H1 (cell line): ENCODE measurements around the gene PDCD6IP. TPM values are rescaled to one million over a fixed set of nuclear protein-coding genes. Genes with fewer than 3 reads are reported as not detected.

Experiments
- CTCF ChIA-PET: fragments of 300-600 bp; sonication (Branson Sonifier 250); formaldehyde crosslinking; loops from one replicate; lab custom pipeline; 2021; ENCODE audit not compliant: partially characterized antibody; lab: Charles Lee
- POLR2A ChIA-PET: fragments of 300-600 bp; sonication (Branson Sonifier 250); formaldehyde crosslinking; loops from one replicate; lab custom pipeline; 2021; ENCODE audit warnings: inconsistent platforms; ENCODE audit not compliant: partially characterized antibody; lab: Charles Lee
- DNase-seq, 2 experiments: peaks; one replicate each; pipeline versions ENCODE4 v3.0.0 to v3.0.0-alpha.2; 2010 to 2022; ENCODE audit warnings: low spot score in 2 of 2, low read depth in 1 of 2, mixed read lengths in 1 of 2
- FAIRE-seq: peaks from 2 replicates; lab custom pipeline; 2011; peaks lifted over from hg19 to GRCh38; lab: Jason Lieb, UNC
- H2AFZ ChIP-seq: 2 replicates; pipeline ENCODE4 v1.8.1; 2012; ENCODE audit warnings: low read length, inconsistent platforms
- H2AK5ac ChIP-seq: 2 replicates; pipeline ENCODE4 v1.6.1; 2013; ENCODE audit warnings: low read depth, low read length
- H2BK120ac ChIP-seq: replicated peaks from 2 replicates; pipeline ENCODE3; 2013; ENCODE audit warnings: low read depth, low read length, inconsistent platforms
- H2BK12ac ChIP-seq: 2 replicates; pipeline ENCODE4 v1.6.1; 2013; ENCODE audit warnings: low read depth, low read length
- H2BK15ac ChIP-seq: 2 replicates; pipeline ENCODE4 v1.6.1; 2013; ENCODE audit warnings: low read length
- H2BK20ac ChIP-seq: 2 replicates; pipeline ENCODE4 v1.6.1; 2013; ENCODE audit warnings: low read length
- H2BK5ac ChIP-seq: 2 replicates; pipeline ENCODE4 v1.6.1; 2013; ENCODE audit warnings: low read depth, low read length
- H3K14ac ChIP-seq: 2 replicates; pipeline ENCODE4 v1.6.1; 2013; ENCODE audit warnings: inconsistent platforms; ENCODE audit not compliant: insufficient read length
- H3K18ac ChIP-seq: 2 replicates; pipeline ENCODE4 v1.6.1; 2013; ENCODE audit warnings: low read length; ENCODE audit errors: extremely low read depth
- H3K23ac ChIP-seq: 2 replicates; pipeline ENCODE4 v1.6.1; 2013; ENCODE audit warnings: inconsistent platforms; ENCODE audit not compliant: insufficient read length
- H3K23me2 ChIP-seq: 2 replicates; pipeline ENCODE4 v1.6.1; 2013; ENCODE audit warnings: low read depth, low read length
- H3K27ac ChIP-seq: 2 replicates; pipeline ENCODE4 v1.6.1; 2011; ENCODE audit warnings: low read depth, low read length, inconsistent platforms
- H3K27me3 ChIP-seq, 4 experiments: replicated peaks in 1 of 4; 1 replicate in 1 of 4; 2 replicates in 3 of 4; pipeline versions ENCODE4 v1.6.1 to v1.8.1; 2011 to 2013; ENCODE audit warnings: low read length in 3 of 4, mild to moderate bottlenecking in 3 of 4, inconsistent platforms in 2 of 4, mixed read lengths in 2 of 4, moderate library complexity in 1 of 4; ENCODE audit not compliant: control insufficient read depth in 3 of 4, insufficient read depth in 3 of 4; ENCODE audit errors: extremely low read depth in 1 of 4
- H3K36me3 ChIP-seq, 4 experiments: 2 replicates each; pipeline versions ENCODE4 v1.6.1 to v1.8.1; 2011 to 2013; ENCODE audit warnings: mild to moderate bottlenecking in 4 of 4, low read length in 3 of 4, moderate library complexity in 2 of 4, control low read depth in 1 of 4, inconsistent platforms in 1 of 4; ENCODE audit not compliant: insufficient read depth in 4 of 4, control insufficient read depth in 2 of 4
- H3K4ac ChIP-seq: replicated peaks from 2 replicates; pipeline ENCODE3; 2013; ENCODE audit warnings: low read length, low read depth, mixed read lengths, inconsistent platforms; ENCODE audit not compliant: insufficient read length
- H3K4me1 ChIP-seq, 4 experiments: replicated peaks in 1 of 4; 1 replicate in 1 of 4; 2 replicates in 3 of 4; pipeline versions ENCODE4 v1.6.1 to v1.8.1; 2011 to 2013; ENCODE audit warnings: low read length in 3 of 4, inconsistent platforms in 2 of 4, mixed read lengths in 1 of 4; ENCODE audit not compliant: insufficient read depth in 4 of 4, control insufficient read depth in 3 of 4
- H3K4me2 ChIP-seq, 2 experiments: 2 replicates each; pipeline versions ENCODE4 v1.6.1 to v1.8.1; 2011 to 2013; ENCODE audit warnings: low read depth in 2 of 2, low read length in 2 of 2, control low read depth in 1 of 2, inconsistent platforms in 1 of 2, mild to moderate bottlenecking in 1 of 2; ENCODE audit not compliant: insufficient read depth in 1 of 2
- H3K4me3 ChIP-seq, 4 experiments: fragments of 200-600, 300-600 bp in 1 of 4; sonication (generic), shearing (Covaris generic), sonication (Bioruptor Twin) in 1 of 4; 2 replicates each; pipeline versions ENCODE4 v1.5.1 to v1.8.1; 2011 to 2016; ENCODE audit warnings: low read length in 4 of 4, low read depth in 3 of 4, control low read depth in 2 of 4, inconsistent platforms in 2 of 4, mild to moderate bottlenecking in 2 of 4, mixed read lengths in 1 of 4, moderate library complexity in 1 of 4; ENCODE audit not compliant: insufficient read depth in 2 of 4; ENCODE audit errors: extremely low read depth in 1 of 4
- H3K56ac ChIP-seq: replicated peaks from 2 replicates; pipeline ENCODE3; 2013; ENCODE audit warnings: low read depth, mild to moderate bottlenecking, mixed read lengths, low read length, inconsistent platforms; ENCODE audit not compliant: insufficient read length
- H3K79me1 ChIP-seq: 2 replicates; pipeline ENCODE4 v1.6.1; 2013; ENCODE audit warnings: low read depth, low read length, control low read depth
- H3K79me2 ChIP-seq, 2 experiments: 2 replicates each; pipeline versions ENCODE4 v1.6.1 to v1.8.1; 2012 to 2013; ENCODE audit warnings: low read length in 2 of 2, mild to moderate bottlenecking in 2 of 2, inconsistent platforms in 1 of 2; ENCODE audit not compliant: insufficient read depth in 2 of 2, control insufficient read depth in 1 of 2
- H3K9ac ChIP-seq, 4 experiments: replicated peaks in 1 of 4; 1 replicate in 1 of 4; 2 replicates in 3 of 4; pipeline versions ENCODE4 v1.6.1 to v1.8.1; 2011 to 2013; ENCODE audit warnings: low read depth in 3 of 4, low read length in 3 of 4, control low read depth in 2 of 4, mild to moderate bottlenecking in 2 of 4, moderate library complexity in 2 of 4, inconsistent platforms in 1 of 4; ENCODE audit errors: extremely low read depth in 1 of 4
- H3K9me3 ChIP-seq, 2 experiments: 2 replicates each; pipeline versions ENCODE4 v1.6.1 to v1.8.1; 2012 to 2013; ENCODE audit warnings: mild to moderate bottlenecking in 2 of 2, moderate library complexity in 2 of 2, control low read depth in 1 of 2, inconsistent platforms in 1 of 2, low read depth in 1 of 2, low read length in 1 of 2, mixed read lengths in 1 of 2; ENCODE audit not compliant: insufficient read depth in 2 of 2
- H4K20me1 ChIP-seq, 2 experiments: replicated peaks in 1 of 2; 2 replicates each; pipeline versions ENCODE3 to v1.8.1; 2011 to 2013; ENCODE audit warnings: inconsistent platforms in 2 of 2, low read length in 2 of 2, mild to moderate bottlenecking in 1 of 2; ENCODE audit not compliant: insufficient read depth in 2 of 2, control insufficient read depth in 1 of 2
- H4K5ac ChIP-seq: 2 replicates; pipeline ENCODE4 v1.6.1; 2013; ENCODE audit warnings: low read length, low read depth, mixed read lengths, inconsistent platforms; ENCODE audit not compliant: insufficient read length
- H4K8ac ChIP-seq: 2 replicates; pipeline ENCODE4 v1.8.0; 2013; ENCODE audit warnings: mild to moderate bottlenecking, moderate library complexity, low read length, inconsistent platforms; ENCODE audit not compliant: insufficient read depth; ENCODE audit errors: extremely low read depth
- H4K91ac ChIP-seq: replicated peaks from 2 replicates; pipeline ENCODE3; 2013; ENCODE audit warnings: low read length, mixed read lengths, inconsistent platforms; ENCODE audit not compliant: insufficient read length
- BACH1 ChIP-seq: IDR thresholded peaks from 2 replicates; pipeline ENCODE4 v1.6.1; 2012; ENCODE audit warnings: low read length, improper control_type of control experiment
- EP300 ChIP-seq, 2 experiments: IDR thresholded peaks; 1 replicate in 1 of 2; 2 replicates in 1 of 2; pipeline ENCODE4 v1.6.1; 2011 to 2012; ENCODE audit warnings: low read depth in 2 of 2, low read length in 2 of 2, mild to moderate bottlenecking in 2 of 2, borderline replicate concordance in 1 of 2, inconsistent platforms in 1 of 2, moderate library complexity in 1 of 2
- MAFK ChIP-seq: IDR thresholded peaks from 2 replicates; pipeline ENCODE4 v1.6.1; 2012; ENCODE audit warnings: low read depth, mild to moderate bottlenecking, improper control_type of control experiment, low read length
- RFX5 ChIP-seq: IDR thresholded peaks from 2 replicates; pipeline ENCODE4 v1.6.1; 2011; ENCODE audit warnings: low read depth, low read length, improper control_type of control experiment, borderline replicate concordance
- RNF2 ChIP-seq: fragments of 200-900, 300-1000 bp; sonication (generic); IDR thresholded peaks from 2 replicates; pipeline ENCODE4 v1.7.1; 2016; ENCODE audit warnings: borderline replicate concordance, low read depth, mild to moderate bottlenecking, antibody characterized with exemption, low read length; ENCODE audit not compliant: poor library complexity, severe bottlenecking; ENCODE audit errors: missing control alignments
- SUZ12 ChIP-seq: fragments of 200-600 bp; sonication (generic); IDR thresholded peaks from 2 replicates; pipeline ENCODE4 v1.6.1; 2012; ENCODE audit warnings: mild to moderate bottlenecking, inconsistent platforms, low read length, moderate library complexity, mixed read lengths
- WGBS, 2 experiments: shearing (Covaris generic) in 1 of 2; methylation state at CpG; one replicate each; pipeline versions ENCODE4 v1.1.6 to v1.1.7; 2013 to 2015; ENCODE audit warnings: low lambda C conversion rate in 2 of 2, mixed read lengths in 2 of 2, inconsistent platforms in 1 of 2, low coverage in 1 of 2, missing lambda C conversion rate in 1 of 2; ENCODE audit not compliant: insufficient replicate concordance in 2 of 2, insufficient coverage in 1 of 2, insufficient read length in 1 of 2; ENCODE audit errors: extremely low coverage in 1 of 2, missing lambda C conversion rate in 1 of 2; 5-methylcytosine and 5-hydroxymethylcytosine counted together
- polyA plus RNA-seq, 7 experiments: library from polyadenylated mRNA; depleted of rRNA in 3 of 7; stranded (reverse) in 5 of 7; unstranded in 2 of 7; fragments of >200 nt in 5 of 7; fragments of 200-250 nt in 2 of 7; gene quantifications; 1 replicate in 5 of 7; 2 replicates in 1 of 7; 4 replicates in 1 of 7; pipeline versions ENCODE4 v1.2.1 to v1.2.3, GENCODE V29; 2011 to 2013; ENCODE audit warnings: missing spikeins in 2 of 7, mixed read lengths in 2 of 7
- total RNA-seq: library from RNA; stranded (reverse); fragmentation: NEBNext Ultra II Directional; extraction: Animal tissue kit (Norgen Biotek cat#: 25700); gene quantifications from 2 replicates; pipeline ENCODE4 v1.2.1, GENCODE V29; 2021
- TF ChIP-seq, protein P1 (sequence below): IDR thresholded peaks from 2 replicates; pipeline ENCODE4 v1.6.1; 2011; ENCODE audit warnings: low read depth, mild to moderate bottlenecking, low read length; ENCODE audit not compliant: insufficient read depth

The PDCD6IP gene
- total and polyA plus RNA-seq, 2 of the 8 experiments (the other 6 are each of a cell fraction or from before 2014, with no cell fraction given), result 61.7 to 155 TPM

DNA sequence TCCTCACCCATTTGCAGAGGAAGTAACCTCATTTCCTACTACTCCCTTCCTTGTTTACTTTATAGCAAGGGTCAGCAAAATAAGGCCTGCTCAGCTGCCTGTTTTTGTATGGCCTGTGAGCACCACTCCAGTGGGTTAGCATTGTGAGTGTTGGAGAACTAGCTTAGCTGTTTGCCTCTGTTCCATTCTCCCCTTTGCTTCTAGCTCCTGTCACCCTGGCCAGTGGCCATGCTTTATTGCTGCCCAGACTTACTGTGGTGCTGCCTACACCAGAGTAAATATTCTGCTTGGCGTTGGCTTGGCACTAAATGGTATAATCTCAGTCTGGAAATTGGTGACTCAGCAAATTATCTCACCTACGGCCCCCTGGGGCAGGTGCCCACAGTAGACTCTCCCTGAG is 8.8 kb downstream of the PDCD6IP start:
- no peak overlapping the region for H3K56ac ChIP-seq
- peaks cover 2 to 4% of the 10 kb centered on the region in 2 experiments for H4K20me1 ChIP-seq
- no peak overlapping the region for H3K14ac ChIP-seq
- H2BK15ac ChIP-seq, result no peak overlapping the region
- no peak overlapping the region for H3K4ac ChIP-seq
- H4K91ac ChIP-seq, result no peak overlapping the region
- no peak overlapping the region for H3K27ac ChIP-seq
- no peak overlapping the region for H4K5ac ChIP-seq
- H2AFZ ChIP-seq, result no peak overlapping the region
- H3K9ac ChIP-seq, result no peak overlapping the region
- 0 out of 2 replicates have a peak overlapping the region, but pooled peaks have one; percentile 11 for H3K18ac ChIP-seq
- FAIRE-seq (no peak), DNase-seq (no peak)
- H2AK5ac ChIP-seq, result no peak overlapping the region
- H3K4me1 ChIP-seq, result peaks cover 0 to 3% (median under 1%) of the 10 kb centered on the region in 4 experiments; a peak in 4 of 7 replicates
- 0 out of 2 replicates have a peak, but pooled peaks cover 6% of the 10 kb centered on the region for H3K79me1 ChIP-seq
- no peak overlapping the region for H3K23ac ChIP-seq
- H3K79me2 ChIP-seq, result peaks cover 3 to 92% of the 10 kb centered on the region in 2 experiments; a peak in 2 of 4 replicates
- peaks cover 0 to 4% (median 0%) of the 10 kb centered on the region in 4 experiments; a peak in 1 of 8 replicates for H3K36me3 ChIP-seq
- ChIA-PET POLR2A (interaction anchor here (1.3 kb wide), 1 partner anchor 8 kb away, joined by 4 read pairs; no protein-coding TSS in a partner anchor), CTCF (interaction anchor here (1.6 kb wide), 1 partner anchor 435 kb away, joined by 3 read pairs; no protein-coding TSS in a partner anchor)
- no peak overlapping the region for H2BK5ac ChIP-seq
- no peak overlapping the region for H2BK20ac ChIP-seq
- H3K27me3 ChIP-seq, result no peaks in the 10 kb centered on the region
- no peak overlapping the region for H2BK12ac ChIP-seq
- H3K23me2 ChIP-seq, result no peaks in the 10 kb centered on the region
- H2BK120ac ChIP-seq, result no peak overlapping the region
- no peak overlapping the region for H3K4me3 ChIP-seq
- 87% methylated on average over 2 of the region's 2 CpGs; no CpG with 5 or more reads in 1 of the 2 experiments for WGBS, 2 experiments
- no peak overlapping the region for H4K8ac ChIP-seq
- H3K9me3 ChIP-seq, result no peaks in the 10 kb centered on the region
- TF ChIP-seq EP300 (IDR thresholded peaks at IDR 0.05; ENCODE audit: borderline replicate concordance in 1 of 2, low read depth in 2 of 2, low read length in 2 of 2), result no peak
- TF ChIP-seq RFX5, result no peak
- TF ChIP-seq, protein P1, sequence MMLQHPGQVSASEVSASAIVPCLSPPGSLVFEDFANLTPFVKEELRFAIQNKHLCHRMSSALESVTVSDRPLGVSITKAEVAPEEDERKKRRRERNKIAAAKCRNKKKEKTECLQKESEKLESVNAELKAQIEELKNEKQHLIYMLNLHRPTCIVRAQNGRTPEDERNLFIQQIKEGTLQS, result no peak
- TF ChIP-seq BACH1, result peak; percentile 73
- peak; percentile 69 for TF ChIP-seq MAFK
- TF ChIP-seq SUZ12, result no peak
- TF ChIP-seq RNF2, result no peak
- TF ChIP-seq, all 59 proteins: peak for 2
- no peak overlapping the region for H3K4me2 ChIP-seq
